IgD-negative memory B cell (primary cell): ENCODE measurements around the gene MAPK8. TPM values are rescaled to one million over a fixed set of nuclear protein-coding genes. Genes with fewer than 3 reads are reported as not detected.
A peak's percentile ranks its signal among the peaks of the same experiment; 100 is the strongest.

Experiments used
- H3K27ac Mint-ChIP-seq, 3 donors: one replicate each; pipeline ENCODE4 v1.8.0; 2020 to 2022; ENCODE audit warnings: mild to moderate bottlenecking in 3 of 3, mixed read lengths in 3 of 3, moderate library complexity in 1 of 3
- H3K27me3 Mint-ChIP-seq: one replicate; pipeline ENCODE4 v1.8.0; 2021; ENCODE audit warnings: mixed read lengths
- H3K36me3 Mint-ChIP-seq: one replicate; pipeline ENCODE4 v1.8.0; 2020; ENCODE audit warnings: mild to moderate bottlenecking, mixed read lengths
- H3K4me1 Mint-ChIP-seq, 3 donors: one replicate each; pipeline ENCODE4 v1.8.0; 2020 to 2022; ENCODE audit warnings: mixed read lengths in 3 of 3, mild to moderate bottlenecking in 1 of 3
- H3K4me3 Mint-ChIP-seq, 4 donors: one replicate each; pipeline ENCODE4 v1.8.0; 2020 to 2022; ENCODE audit warnings: mild to moderate bottlenecking in 4 of 4, mixed read lengths in 4 of 4, moderate library complexity in 3 of 4
- H3K9me3 Mint-ChIP-seq, 3 donors: one replicate each; pipeline ENCODE4 v1.8.0; 2020 to 2021; ENCODE audit warnings: mixed read lengths in 3 of 3, mild to moderate bottlenecking in 1 of 3
- polyA plus RNA-seq: library from polyadenylated mRNA; unstranded; fragments of 300-500 nt; fragmentation: Illumina TruSeq; gene quantifications from one replicate; pipeline ENCODE4 v1.2.3, GENCODE V29; 2021

The MAPK8 gene
- polyA plus RNA-seq, 1 donor from 2014 or later: 9.3 TPM

GRCh38 chr10:48365668-48366067 is 59.2 kb downstream of the MAPK8 start:
- Mint-ChIP-seq H3K4me3 (no peak overlapping the region), H3K36me3 (no peaks in the 10 kb centered on the region), H3K27ac (no peak overlapping the region), H3K9me3 (no peaks in the 10 kb centered on the region), H3K4me1 (peaks cover under 1 to 17% (median 4%) of the 10 kb centered on the region in 3 donors), H3K27me3 (no peaks in the 10 kb centered on the region)

- H3K27ac Mint-ChIP-seq: no peak overlapping the region
Measured at GRCh38 chr10:48366261-48366660, 59.8 kb downstream of the MAPK8 start.

GRCh38 chr10:48369501-48369900 is 63.0 kb downstream of the MAPK8 start:
- H3K27ac Mint-ChIP-seq: no peak overlapping the region
- no peaks in the 10 kb centered on the region for H3K36me3 Mint-ChIP-seq
- H3K9me3 Mint-ChIP-seq: peaks cover 0 to 5% (median 0%) of the 10 kb centered on the region in 3 donors

More at GRCh38 chr10:48366261-48366660, 59.8 kb downstream of the MAPK8 start:
- Mint-ChIP-seq H3K27me3 (no peaks in the 10 kb centered on the region), H3K4me3 (no peak overlapping the region), H3K36me3 (no peaks in the 10 kb centered on the region), H3K9me3 (no peaks in the 10 kb centered on the region), H3K4me1 (peaks cover 0 to 17% (median 4%) of the 10 kb centered on the region in 3 donors)

GRCh38 chr10:48377751-48378530 is 71.5 kb downstream of the MAPK8 start:
- Mint-ChIP-seq H3K9me3 (peaks cover 1 to 18% (median 12%) of the 10 kb centered on the region in 3 donors), H3K27me3 (no peaks in the 10 kb centered on the region), H3K4me3 (no peak overlapping the region), H3K36me3 (no peaks in the 10 kb centered on the region), H3K4me1 (no peaks in the 10 kb centered on the region), H3K27ac (no peak overlapping the region)

More at GRCh38 chr10:48369501-48369900, 63.0 kb downstream of the MAPK8 start:
- Mint-ChIP-seq H3K4me1 (peaks cover 0 to 4% (median 0%) of the 10 kb centered on the region in 3 donors), H3K27me3 (no peaks in the 10 kb centered on the region), H3K4me3 (no peak overlapping the region)

- Mint-ChIP-seq H3K36me3 (no peaks in the 10 kb centered on the region), H3K27ac (no peak overlapping the region), H3K4me3 (no peak overlapping the region), H3K9me3 (peaks cover 1 to 18% (median 12%) of the 10 kb centered on the region in 3 donors), H3K27me3 (no peaks in the 10 kb centered on the region), H3K4me1 (no peaks in the 10 kb centered on the region)
Measured at GRCh38 chr10:48378675-48379074, 72.2 kb downstream of the MAPK8 start.

GRCh38 chr10:48381971-48382370 is 75.5 kb downstream of the MAPK8 start:
- Mint-ChIP-seq H3K9me3 (peaks cover 0 to 12% (median 6%) of the 10 kb centered on the region in 3 donors), H3K36me3 (no peaks in the 10 kb centered on the region), H3K4me1 (peaks cover 0 to 2% (median under 1%) of the 10 kb centered on the region in 3 donors), H3K27ac (no peak overlapping the region), H3K4me3 (no peak overlapping the region), H3K27me3 (no peaks in the 10 kb centered on the region)

- Mint-ChIP-seq H3K27ac (no peak overlapping the region), H3K9me3 (peaks cover 0 to 12% (median 6%) of the 10 kb centered on the region in 3 donors), H3K27me3 (no peaks in the 10 kb centered on the region), H3K36me3 (no peaks in the 10 kb centered on the region), H3K4me3 (no peak overlapping the region), H3K4me1 (peaks cover 1 to 8% (median 3%) of the 10 kb centered on the region in 3 donors)
Measured at GRCh38 chr10:48382982-48383381, 76.5 kb downstream of the MAPK8 start.

GRCh38 chr10:48383393-48383792 is 76.9 kb downstream of the MAPK8 start:
- no peak overlapping the region for H3K27ac Mint-ChIP-seq
- H3K4me3 Mint-ChIP-seq: no peak overlapping the region
- H3K27me3 Mint-ChIP-seq: no peaks in the 10 kb centered on the region
- H3K36me3 Mint-ChIP-seq: no peaks in the 10 kb centered on the region
- H3K9me3 Mint-ChIP-seq: peaks cover 0 to 12% (median 6%) of the 10 kb centered on the region in 3 donors
- peaks cover 1 to 8% (median 3%) of the 10 kb centered on the region in 3 donors for H3K4me1 Mint-ChIP-seq

- Mint-ChIP-seq H3K9me3 (peaks cover 0 to 7% (median under 1%) of the 10 kb centered on the region in 3 donors), H3K4me3 (peak overlapping the region in 1 of 4 donors; percentile 22), H3K27me3 (no peaks in the 10 kb centered on the region), H3K27ac (peak overlapping the region in 1 of 3 donors; percentile 1), H3K36me3 (peaks cover 1% of the 10 kb centered on the region), H3K4me1 (peaks cover 3 to 9% (median 8%) of the 10 kb centered on the region in 3 donors)
Measured at GRCh38 chr10:48384699-48384982, 78.2 kb downstream of the MAPK8 start.

GRCh38 chr10:48389272-48389671 is 82.8 kb downstream of the MAPK8 start:
- Mint-ChIP-seq H3K27me3 (no peaks in the 10 kb centered on the region), H3K4me1 (peaks cover 8 to 25% (median 16%) of the 10 kb centered on the region in 3 donors), H3K4me3 (no peak overlapping the region), H3K36me3 (peaks cover 8% of the 10 kb centered on the region), H3K27ac (no peak overlapping the region), H3K9me3 (no peaks in the 10 kb centered on the region)

- H3K36me3 Mint-ChIP-seq: peaks cover 8% of the 10 kb centered on the region
- H3K4me3 Mint-ChIP-seq: no peak overlapping the region
- H3K27me3 Mint-ChIP-seq: no peaks in the 10 kb centered on the region
- H3K27ac Mint-ChIP-seq: no peak overlapping the region
- H3K4me1 Mint-ChIP-seq: peaks cover 8 to 25% (median 16%) of the 10 kb centered on the region in 3 donors
- no peaks in the 10 kb centered on the region for H3K9me3 Mint-ChIP-seq
Measured at GRCh38 chr10:48389846-48390557, 83.5 kb downstream of the MAPK8 start.

GRCh38 chr10:48390558-48390871 is 84.0 kb downstream of the MAPK8 start:
- Mint-ChIP-seq H3K4me1 (peaks cover 8 to 25% (median 16%) of the 10 kb centered on the region in 3 donors), H3K9me3 (no peaks in the 10 kb centered on the region), H3K4me3 (no peak overlapping the region), H3K27ac (no peak overlapping the region), H3K27me3 (no peaks in the 10 kb centered on the region), H3K36me3 (peaks cover 8% of the 10 kb centered on the region)

GRCh38 chr10:48390933-48391845 is 84.7 kb downstream of the MAPK8 start:
- H3K36me3 Mint-ChIP-seq: peaks cover 8% of the 10 kb centered on the region
- no peak overlapping the region for H3K4me3 Mint-ChIP-seq
- no peaks in the 10 kb centered on the region for H3K9me3 Mint-ChIP-seq
- H3K27me3 Mint-ChIP-seq: no peaks in the 10 kb centered on the region
- no peak overlapping the region for H3K27ac Mint-ChIP-seq
- H3K4me1 Mint-ChIP-seq: peaks cover 12 to 30% (median 14%) of the 10 kb centered on the region in 3 donors

GRCh38 chr10:48391994-48392393 is 85.5 kb downstream of the MAPK8 start:
- Mint-ChIP-seq H3K4me3 (no peak overlapping the region), H3K9me3 (no peaks in the 10 kb centered on the region), H3K4me1 (peaks cover 14 to 33% (median 15%) of the 10 kb centered on the region in 3 donors)

GRCh38 chr10:48398261-48398660 is 91.8 kb downstream of the MAPK8 start:
- no peaks in the 10 kb centered on the region for H3K27me3 Mint-ChIP-seq
- no peak overlapping the region for H3K27ac Mint-ChIP-seq
- H3K4me1 Mint-ChIP-seq: peaks cover 6 to 15% (median 15%) of the 10 kb centered on the region in 3 donors
- no peak overlapping the region for H3K4me3 Mint-ChIP-seq
- no peaks in the 10 kb centered on the region for H3K9me3 Mint-ChIP-seq
- no peaks in the 10 kb centered on the region for H3K36me3 Mint-ChIP-seq

More at GRCh38 chr10:48391994-48392393, 85.5 kb downstream of the MAPK8 start:
- no peak overlapping the region for H3K27ac Mint-ChIP-seq
- peaks cover 8% of the 10 kb centered on the region for H3K36me3 Mint-ChIP-seq
- H3K27me3 Mint-ChIP-seq: no peaks in the 10 kb centered on the region
